Progenitor cell of endocrine pancreas (in vitro differentiated cells): ENCODE data around the gene ELAVL1. TPM values are rescaled to one million over a fixed set of nuclear protein-coding genes. Genes with fewer than 3 reads are reported as not detected.

Experiments used
- DNase-seq: peaks from one replicate; pipeline ENCODE4 v3.0.0; 2021; ENCODE audit warnings: low spot score; ENCODE audit not compliant: unreplicated experiment
- H3K27ac Mint-ChIP-seq: 2 replicates; pipeline ENCODE4 v1.8.0; 2021; ENCODE audit warnings: mild to moderate bottlenecking, moderate library complexity, mixed read lengths
- H3K27me3 Mint-ChIP-seq: 2 replicates; pipeline ENCODE4 v1.8.0; 2021; ENCODE audit warnings: mixed read lengths
- H3K36me3 Mint-ChIP-seq: 2 replicates; pipeline ENCODE4 v1.8.0; 2022; ENCODE audit warnings: mixed read lengths; ENCODE audit not compliant: insufficient read depth
- H3K4me1 Mint-ChIP-seq: 2 replicates; pipeline ENCODE4 v1.8.0; 2021; ENCODE audit warnings: low read depth, mixed read lengths
- H3K4me3 Mint-ChIP-seq: 2 replicates; pipeline ENCODE4 v1.8.0; 2021; ENCODE audit warnings: low read depth, mild to moderate bottlenecking, moderate library complexity, mixed read lengths
- H3K9me3 Mint-ChIP-seq: 2 replicates; pipeline ENCODE4 v1.8.0; 2021; ENCODE audit warnings: low read depth, mixed read lengths
- CTCF ChIP-seq: fragments of 200-600 bp; sonication (generic); IDR thresholded peaks from one replicate; pipeline ENCODE4 v1.5.0; 2021; ENCODE audit warnings: antibody characterized with exemption, mild to moderate bottlenecking; ENCODE audit not compliant: unreplicated experiment
- total RNA-seq: library from RNA; stranded (reverse); gene quantifications from 2 replicates; pipeline ENCODE4 v1.2.1, GENCODE V29; 2021

Gene ELAVL1
- total RNA-seq, 1 donor from 2014 or later, result 130 TPM

- H3K27me3 Mint-ChIP-seq, result no peaks in the 10 kb centered on the region
- H3K27ac Mint-ChIP-seq, result peak overlapping the region; percentile 87
- peaks cover 10% of the 10 kb centered on the region for H3K4me1 Mint-ChIP-seq
- DNase-seq, result no peak
- no peaks in the 10 kb centered on the region for H3K9me3 Mint-ChIP-seq
- peaks cover 19% of the 10 kb centered on the region for H3K36me3 Mint-ChIP-seq
- H3K4me3 Mint-ChIP-seq, result no peak overlapping the region
- TF ChIP-seq CTCF, result no peak
Measured at GRCh38 chr19:7989071-7989575, 16.3 kb downstream of the ELAVL1 start.

GRCh38 chr19:7988307-7988706 is 17.1 kb downstream of the ELAVL1 start:
- Mint-ChIP-seq H3K36me3 (peaks cover 20% of the 10 kb centered on the region), H3K9me3 (no peaks in the 10 kb centered on the region)

GRCh38 chr19:7987114-7987768 is 18.2 kb downstream of the ELAVL1 start:
- no peaks in the 10 kb centered on the region for H3K27me3 Mint-ChIP-seq
- H3K4me1 Mint-ChIP-seq, result no peaks in the 10 kb centered on the region
- H3K4me3 Mint-ChIP-seq, result no peak overlapping the region
- peaks cover 21% of the 10 kb centered on the region for H3K36me3 Mint-ChIP-seq
- no peak overlapping the region for H3K27ac Mint-ChIP-seq
- H3K9me3 Mint-ChIP-seq, result no peaks in the 10 kb centered on the region
- TF ChIP-seq CTCF, result no peak
- no peak for DNase-seq

More at GRCh38 chr19:7988307-7988706, 17.1 kb downstream of the ELAVL1 start:
- H3K27me3 Mint-ChIP-seq, result no peaks in the 10 kb centered on the region
- TF ChIP-seq CTCF, result no peak
- no peak for DNase-seq
- H3K27ac Mint-ChIP-seq, result no peak overlapping the region
- peaks cover 3% of the 10 kb centered on the region for H3K4me1 Mint-ChIP-seq
- H3K4me3 Mint-ChIP-seq, result no peak overlapping the region

- Mint-ChIP-seq H3K4me1 (no peaks in the 10 kb centered on the region), H3K4me3 (no peak overlapping the region), H3K36me3 (peaks cover 23% of the 10 kb centered on the region), H3K27me3 (no peaks in the 10 kb centered on the region), H3K27ac (peak overlapping the region; percentile 34), H3K9me3 (no peaks in the 10 kb centered on the region)
- no peak for DNase-seq
- TF ChIP-seq CTCF, result no peak
Measured at GRCh38 chr19:7986321-7987113, 18.9 kb downstream of the ELAVL1 start.

DNA sequence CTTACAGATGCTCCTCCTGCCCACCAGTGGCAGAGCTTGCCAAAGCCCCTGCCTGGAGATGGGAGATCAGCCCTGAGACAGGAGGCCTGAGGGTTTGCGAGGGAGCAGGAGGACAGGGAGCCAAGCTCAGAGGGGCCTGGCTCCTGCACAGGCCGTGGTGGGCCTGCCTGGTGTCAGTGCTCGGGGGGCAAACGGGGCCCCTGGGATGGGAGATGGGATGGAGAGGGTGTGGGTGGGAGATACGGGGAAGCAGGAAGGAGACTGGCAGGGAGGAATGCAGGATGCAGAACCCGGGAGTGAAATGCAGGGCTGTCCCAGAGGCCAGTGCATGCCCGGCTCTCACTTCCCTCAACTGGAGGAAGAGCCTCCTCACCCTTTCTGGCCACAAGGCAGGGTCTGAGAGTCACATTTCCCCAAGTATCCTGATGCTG is 19.9 kb downstream of the ELAVL1 start:
- Mint-ChIP-seq H3K27me3 (no peaks in the 10 kb centered on the region), H3K36me3 (peaks cover 24% of the 10 kb centered on the region), H3K9me3 (no peaks in the 10 kb centered on the region), H3K4me3 (no peak overlapping the region), H3K4me1 (no peaks in the 10 kb centered on the region), H3K27ac (no peak overlapping the region)
- no peak for TF ChIP-seq CTCF
- no peak for DNase-seq
